Endothelial cell of umbilical vein (primary cell): Measurements from ENCODE around the gene PAPOLA.

ENCODE experiments used
- CTCF ChIP-seq, 2 donors: IDR thresholded peaks; 1 replicate in 1 of 2; 2 replicates in 1 of 2; pipeline ENCODE4 v1.5.1; 2011; ENCODE audit warnings: low read length in 2 of 2, mild to moderate bottlenecking in 2 of 2, moderate library complexity in 2 of 2, control low read depth in 1 of 2, inconsistent platforms in 1 of 2, low read depth in 1 of 2; ENCODE audit not compliant: insufficient read depth in 1 of 2; ENCODE audit errors: extremely low read depth in 1 of 2
- EZH2 ChIP-seq: IDR thresholded peaks from 2 replicates; pipeline ENCODE4 v1.6.1; 2012; ENCODE audit warnings: borderline replicate concordance, low read depth, mild to moderate bottlenecking, moderate library complexity, low read length, inconsistent platforms; ENCODE audit not compliant: severe bottlenecking
- FOS ChIP-seq: IDR thresholded peaks from 2 replicates; pipeline ENCODE4 v1.6.1; 2011; ENCODE audit warnings: mild to moderate bottlenecking, low read length, moderate library complexity, borderline replicate concordance; ENCODE audit not compliant: insufficient read depth
- MAX ChIP-seq: IDR thresholded peaks from 2 replicates; pipeline ENCODE4 v1.6.1; 2011; ENCODE audit not compliant: insufficient read depth, insufficient read length
- POLR2A ChIP-seq: IDR thresholded peaks from 2 replicates; pipeline ENCODE4 v1.6.1; 2012; ENCODE audit warnings: low read depth, mild to moderate bottlenecking, control low read depth, low read length
- POLR2AphosphoS5 ChIP-seq: IDR thresholded peaks from 2 replicates; pipeline ENCODE4 v1.6.1; 2012; ENCODE audit warnings: low read depth, mild to moderate bottlenecking, control low read depth, low read length, moderate library complexity; ENCODE audit not compliant: insufficient read depth

GRCh38 chr14:96599076-96599475 is 96.9 kb downstream of the PAPOLA start:
- TF ChIP-seq CTCF (IDR thresholded peaks at IDR 0.05; ENCODE audit: extremely low read depth in 1 of 2, insufficient read depth in 1 of 2, low read depth in 1 of 2, low read length in 2 of 2) (no peak), POLR2A (no peak), POLR2AphosphoS5 (no peak), EZH2 (no peak), MAX (no peak), FOS (no peak)
